Liver (tissue), 9 donors: ENCODE data around the gene MTHFD1L. TPM values are rescaled to one million over a fixed set of nuclear protein-coding genes. Genes with fewer than 3 reads are reported as not detected.

ENCODE experiments used
- DNase-seq: peaks from one replicate; pipeline ENCODE4 v3.0.0-alpha.2; 2017; ENCODE audit warnings: low spot score
- H3K27ac ChIP-seq, 2 donors: one replicate each; pipeline ENCODE4 v1.7.0; 2013; ENCODE audit warnings: inconsistent platforms in 2 of 2, low read length in 2 of 2, control low read depth in 1 of 2, low read depth in 1 of 2, mild to moderate bottlenecking in 1 of 2
- H3K27me3 ChIP-seq, 4 donors: one replicate each; pipeline versions ENCODE4 v1.6.1 to v1.7.0; 2013; ENCODE audit warnings: low read length in 3 of 4, inconsistent platforms in 1 of 4, mild to moderate bottlenecking in 1 of 4, moderate library complexity in 1 of 4; ENCODE audit not compliant: control insufficient read depth in 4 of 4, insufficient read depth in 4 of 4
- H3K36me3 ChIP-seq, 4 donors: one replicate each; pipeline versions ENCODE4 v1.6.1 to v1.7.0; 2013; ENCODE audit warnings: low read length in 3 of 4, mild to moderate bottlenecking in 3 of 4, low read depth in 1 of 4, moderate library complexity in 1 of 4; ENCODE audit not compliant: control insufficient read depth in 4 of 4, insufficient read depth in 3 of 4
- H3K4me1 ChIP-seq, 4 donors: one replicate each; pipeline versions ENCODE4 v1.6.1 to v1.7.0; 2013; ENCODE audit warnings: low read length in 3 of 4, mild to moderate bottlenecking in 3 of 4, moderate library complexity in 1 of 4; ENCODE audit not compliant: control insufficient read depth in 4 of 4, insufficient read depth in 4 of 4
- H3K4me3 ChIP-seq, 3 donors: one replicate each; pipeline versions ENCODE4 v1.6.1 to v1.7.0; 2013; ENCODE audit warnings: low read length in 3 of 3, control low read depth in 1 of 3, low read depth in 1 of 3, mild to moderate bottlenecking in 1 of 3
- H3K9ac ChIP-seq, 2 donors: one replicate each; pipeline ENCODE4 v1.7.0; 2013; ENCODE audit warnings: low read length in 2 of 2, mild to moderate bottlenecking in 2 of 2, moderate library complexity in 2 of 2, control low read depth in 1 of 2, low read depth in 1 of 2
- H3K9me3 ChIP-seq, 4 donors: one replicate each; pipeline versions ENCODE4 v1.6.1 to v1.7.0; 2013; ENCODE audit warnings: low read length in 3 of 4; ENCODE audit not compliant: control insufficient read depth in 4 of 4
- EGR1 ChIP-seq, 2 donors: IDR thresholded peaks; 2 replicates each; pipeline ENCODE4 v1.6.1; 2016 to 2018; ENCODE audit warnings: antibody characterized with exemption in 2 of 2, low read depth in 2 of 2
- FOXA1 ChIP-seq: IDR thresholded peaks from 2 replicates; pipeline ENCODE4 v1.6.1; 2016; ENCODE audit warnings: antibody characterized with exemption
- HNF4G ChIP-seq: IDR thresholded peaks from 2 replicates; pipeline ENCODE4 v1.6.1; 2016; ENCODE audit warnings: antibody characterized with exemption
- JUND ChIP-seq, 2 donors: IDR thresholded peaks; 2 replicates each; pipeline ENCODE4 v1.6.1; 2016; ENCODE audit warnings: antibody characterized with exemption in 2 of 2
- RAD21 ChIP-seq, 2 donors: IDR thresholded peaks; 2 replicates each; pipeline ENCODE4 v1.6.1; 2016; ENCODE audit warnings: antibody characterized with exemption in 2 of 2, mild to moderate bottlenecking in 2 of 2
- RXRA ChIP-seq, 2 donors: IDR thresholded peaks; 2 replicates each; pipeline ENCODE4 v1.6.1; 2017 to 2018; ENCODE audit warnings: antibody characterized with exemption in 2 of 2, mild to moderate bottlenecking in 1 of 2
- SP1 ChIP-seq: IDR thresholded peaks from 2 replicates; pipeline ENCODE4 v1.6.1; 2018; ENCODE audit warnings: antibody characterized with exemption, mild to moderate bottlenecking
- TAF1 ChIP-seq: conservative IDR thresholded peaks from 2 replicates; pipeline ENCODE4 v1.6.1; 2016; ENCODE audit warnings: antibody characterized with exemption, mild to moderate bottlenecking
- YY1 ChIP-seq: IDR thresholded peaks from 2 replicates; pipeline ENCODE4 v1.6.1; 2016; ENCODE audit warnings: antibody characterized with exemption, mild to moderate bottlenecking
- WGBS: extraction: QIAGEN DNeasy Blood & Tissue Kit; methylation state at CpG from one replicate; pipeline ENCODE4 v1.1.7; 2013; 5-methylcytosine and 5-hydroxymethylcytosine counted together
- polyA plus RNA-seq, 2 donors: library from polyadenylated mRNA; stranded (reverse) in 1 of 2; unstranded in 1 of 2; fragments of 200-250 nt in 1 of 2; fragments of >200 nt in 1 of 2; fragmentation: Nextera tagmentation in 1 of 2; extraction: Ambion mirVana in 1 of 2; gene quantifications; one replicate each; pipeline versions ENCODE4 v1.2.1 to v1.2.3, GENCODE V29; 2013 to 2015
- total RNA-seq, 2 donors: library from RNA; depleted of rRNA; stranded (reverse); fragments of >200 nt; gene quantifications; one replicate each; pipeline ENCODE4 v1.2.3, GENCODE V29; 2014
- TF ChIP-seq, protein P1 (sequence below): IDR thresholded peaks from 2 replicates; pipeline ENCODE4 v1.6.1; 2016; ENCODE audit warnings: antibody characterized with exemption, mild to moderate bottlenecking
- TF ChIP-seq, protein P2 (sequence below): IDR thresholded peaks from 2 replicates; pipeline ENCODE4 v1.6.1; 2016; ENCODE audit warnings: antibody characterized with exemption
- TF ChIP-seq, protein P3 (sequence below): IDR thresholded peaks from 2 replicates; pipeline ENCODE4 v1.6.1; 2016; ENCODE audit warnings: antibody characterized with exemption
- TF ChIP-seq, protein P4 (sequence below): IDR thresholded peaks from 2 replicates; pipeline ENCODE4 v1.6.1; 2016; ENCODE audit warnings: antibody characterized with exemption
- donor health status: healthy.
- donor health status: healthy.
- donor health status: healthy.
- donor health status: healthy.
- donor health status: healthy.

Gene MTHFD1L
- total and polyA plus RNA-seq, 4 donors = 2.0 to 7.7 (median 2.8) TPM

DNA sequence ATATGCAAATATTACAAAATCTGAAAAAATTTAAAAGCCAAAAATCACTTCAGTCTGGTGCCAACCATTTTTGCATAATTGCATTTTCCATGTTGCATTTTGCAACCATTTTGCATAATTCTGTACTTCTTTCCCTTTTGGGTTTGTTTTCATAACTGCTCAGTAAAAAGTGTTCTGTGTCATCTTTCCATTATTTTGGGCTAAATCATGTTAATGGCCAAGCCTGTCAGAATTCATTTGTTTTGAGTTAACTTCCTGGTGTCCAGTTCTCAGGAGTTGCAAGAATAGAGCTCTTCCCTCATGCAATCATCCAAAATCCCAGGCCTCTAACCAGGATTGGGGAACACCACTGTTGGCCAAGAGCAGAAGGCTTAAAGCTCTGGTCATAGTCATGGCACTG, 133.6 kb downstream of the MTHFD1L start:
- H3K27me3 ChIP-seq = no peaks in the 10 kb centered on the region
- H3K4me3 ChIP-seq = no peak overlapping the region
- H3K27ac ChIP-seq = no peak overlapping the region
- TF ChIP-seq FOXA1 (no peak), RAD21 (IDR thresholded peaks at IDR 0.05) (no peak), HNF4G (no peak)
- TF ChIP-seq, protein P1, sequence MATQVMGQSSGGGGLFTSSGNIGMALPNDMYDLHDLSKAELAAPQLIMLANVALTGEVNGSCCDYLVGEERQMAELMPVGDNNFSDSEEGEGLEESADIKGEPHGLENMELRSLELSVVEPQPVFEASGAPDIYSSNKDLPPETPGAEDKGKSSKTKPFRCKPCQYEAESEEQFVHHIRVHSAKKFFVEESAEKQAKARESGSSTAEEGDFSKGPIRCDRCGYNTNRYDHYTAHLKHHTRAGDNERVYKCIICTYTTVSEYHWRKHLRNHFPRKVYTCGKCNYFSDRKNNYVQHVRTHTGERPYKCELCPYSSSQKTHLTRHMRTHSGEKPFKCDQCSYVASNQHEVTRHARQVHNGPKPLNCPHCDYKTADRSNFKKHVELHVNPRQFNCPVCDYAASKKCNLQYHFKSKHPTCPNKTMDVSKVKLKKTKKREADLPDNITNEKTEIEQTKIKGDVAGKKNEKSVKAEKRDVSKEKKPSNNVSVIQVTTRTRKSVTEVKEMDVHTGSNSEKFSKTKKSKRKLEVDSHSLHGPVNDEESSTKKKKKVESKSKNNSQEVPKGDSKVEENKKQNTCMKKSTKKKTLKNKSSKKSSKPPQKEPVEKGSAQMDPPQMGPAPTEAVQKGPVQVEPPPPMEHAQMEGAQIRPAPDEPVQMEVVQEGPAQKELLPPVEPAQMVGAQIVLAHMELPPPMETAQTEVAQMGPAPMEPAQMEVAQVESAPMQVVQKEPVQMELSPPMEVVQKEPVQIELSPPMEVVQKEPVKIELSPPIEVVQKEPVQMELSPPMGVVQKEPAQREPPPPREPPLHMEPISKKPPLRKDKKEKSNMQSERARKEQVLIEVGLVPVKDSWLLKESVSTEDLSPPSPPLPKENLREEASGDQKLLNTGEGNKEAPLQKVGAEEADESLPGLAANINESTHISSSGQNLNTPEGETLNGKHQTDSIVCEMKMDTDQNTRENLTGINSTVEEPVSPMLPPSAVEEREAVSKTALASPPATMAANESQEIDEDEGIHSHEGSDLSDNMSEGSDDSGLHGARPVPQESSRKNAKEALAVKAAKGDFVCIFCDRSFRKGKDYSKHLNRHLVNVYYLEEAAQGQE = no peak
- H3K4me1 ChIP-seq = no peaks in the 10 kb centered on the region
- no peak overlapping the region for H3K9ac ChIP-seq
- peaks cover 0 to 4% (median 0%) of the 10 kb centered on the region in 4 donors for H3K9me3 ChIP-seq
- no peaks in the 10 kb centered on the region for H3K36me3 ChIP-seq
- DNase-seq = no peak

DNA sequence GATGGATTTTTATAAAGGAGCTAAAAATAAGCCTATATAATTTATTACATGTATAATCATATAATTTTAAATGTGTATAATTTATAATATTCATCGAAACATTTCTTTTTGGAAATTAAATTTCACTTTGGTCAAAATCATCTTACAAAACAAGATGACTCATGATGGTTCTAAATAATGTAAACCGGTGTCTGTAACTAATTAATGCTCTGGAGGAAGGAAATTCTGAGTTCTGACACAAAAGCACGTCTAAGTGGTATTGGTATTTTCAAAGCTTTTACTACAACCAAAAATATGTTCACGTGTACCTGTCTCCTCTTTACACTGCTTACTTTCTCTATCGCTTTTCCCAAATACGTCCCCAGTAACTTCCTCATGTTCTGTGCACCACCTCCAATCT, 134.1 kb downstream of the MTHFD1L start:
- Histone ChIP-seq H3K27ac (no peak overlapping the region), H3K36me3 (no peaks in the 10 kb centered on the region), H3K4me1 (no peaks in the 10 kb centered on the region), H3K9ac (no peak overlapping the region), H3K9me3 (no peaks in the 10 kb centered on the region), H3K27me3 (no peaks in the 10 kb centered on the region), H3K4me3 (no peak overlapping the region)
- TF ChIP-seq HNF4G = no peak
- WGBS = 90% methylated on average over 6 of the region's 6 CpGs
- DNase-seq = no peak

DNA sequence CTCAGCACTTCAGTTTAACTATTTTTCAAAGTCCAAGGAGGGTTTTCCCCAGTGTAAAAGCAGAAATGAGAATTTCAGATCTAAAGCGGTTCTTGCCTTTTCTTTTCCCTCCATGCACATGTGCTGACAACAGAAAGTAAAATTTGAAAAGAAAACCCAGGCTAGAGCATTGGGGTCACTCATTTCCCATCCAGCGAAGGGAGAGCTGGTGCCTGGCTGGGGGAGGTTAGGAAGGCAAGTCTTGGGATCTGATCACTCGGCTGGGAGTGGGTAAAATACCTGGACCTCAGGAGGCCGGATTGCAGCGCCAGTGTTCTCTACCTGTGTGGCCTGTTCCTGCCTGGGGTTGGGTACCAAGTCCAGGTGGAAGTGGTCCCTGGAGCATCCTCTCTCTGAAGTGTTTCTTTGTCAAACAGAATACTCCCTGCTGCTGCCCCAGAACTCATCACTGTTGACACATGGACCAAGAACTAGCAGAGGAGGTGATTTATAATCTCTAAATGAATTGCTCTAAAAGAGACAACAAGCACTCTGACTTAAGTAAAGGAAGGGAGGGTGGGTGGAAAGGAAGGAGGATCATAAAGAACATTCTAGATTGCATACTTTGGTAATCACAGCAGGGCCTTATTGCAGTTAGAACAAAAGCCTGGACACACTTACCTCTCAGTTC, 136.0 kb downstream of the MTHFD1L start:
- Histone ChIP-seq H3K9me3 (no peaks in the 10 kb centered on the region), H3K27me3 (no peaks in the 10 kb centered on the region), H3K36me3 (no peaks in the 10 kb centered on the region), H3K27ac (no peak overlapping the region), H3K4me1 (no peaks in the 10 kb centered on the region), H3K4me3 (no peak overlapping the region), H3K9ac (no peak overlapping the region)
- 93% methylated on average over 5 of the region's 5 CpGs for WGBS
- TF ChIP-seq, protein P2, sequence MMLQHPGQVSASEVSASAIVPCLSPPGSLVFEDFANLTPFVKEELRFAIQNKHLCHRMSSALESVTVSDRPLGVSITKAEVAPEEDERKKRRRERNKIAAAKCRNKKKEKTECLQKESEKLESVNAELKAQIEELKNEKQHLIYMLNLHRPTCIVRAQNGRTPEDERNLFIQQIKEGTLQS = no peak
- TF ChIP-seq HNF4G (no peak), SP1 (no peak), JUND (IDR thresholded peaks at IDR 0.05) (no peak), RXRA (IDR thresholded peaks at IDR 0.05) (no peak), YY1 (no peak), TAF1 (no peak), EGR1 (IDR thresholded peaks at IDR 0.05; ENCODE audit: low read depth in 2 of 2) (no peak)
- TF ChIP-seq, protein P3, sequence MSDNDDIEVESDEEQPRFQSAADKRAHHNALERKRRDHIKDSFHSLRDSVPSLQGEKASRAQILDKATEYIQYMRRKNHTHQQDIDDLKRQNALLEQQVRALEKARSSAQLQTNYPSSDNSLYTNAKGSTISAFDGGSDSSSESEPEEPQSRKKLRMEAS = no peak
- TF ChIP-seq, protein P4, sequence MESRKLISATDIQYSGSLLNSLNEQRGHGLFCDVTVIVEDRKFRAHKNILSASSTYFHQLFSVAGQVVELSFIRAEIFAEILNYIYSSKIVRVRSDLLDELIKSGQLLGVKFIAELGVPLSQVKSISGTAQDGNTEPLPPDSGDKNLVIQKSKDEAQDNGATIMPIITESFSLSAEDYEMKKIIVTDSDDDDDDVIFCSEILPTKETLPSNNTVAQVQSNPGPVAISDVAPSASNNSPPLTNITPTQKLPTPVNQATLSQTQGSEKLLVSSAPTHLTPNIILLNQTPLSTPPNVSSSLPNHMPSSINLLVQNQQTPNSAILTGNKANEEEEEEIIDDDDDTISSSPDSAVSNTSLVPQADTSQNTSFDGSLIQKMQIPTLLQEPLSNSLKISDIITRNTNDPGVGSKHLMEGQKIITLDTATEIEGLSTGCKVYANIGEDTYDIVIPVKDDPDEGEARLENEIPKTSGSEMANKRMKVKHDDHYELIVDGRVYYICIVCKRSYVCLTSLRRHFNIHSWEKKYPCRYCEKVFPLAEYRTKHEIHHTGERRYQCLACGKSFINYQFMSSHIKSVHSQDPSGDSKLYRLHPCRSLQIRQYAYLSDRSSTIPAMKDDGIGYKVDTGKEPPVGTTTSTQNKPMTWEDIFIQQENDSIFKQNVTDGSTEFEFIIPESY = no peak
- DNase-seq = no peak
